Panc1 (cell line): ENCODE measurements around the gene SHISAL2B. TPM values are rescaled to one million over a fixed set of nuclear protein-coding genes. Genes with fewer than 3 reads are reported as not detected.

ENCODE experiments used
- ATAC-seq: fragments of 200-7000 bp; cut with Tn5 transposase; 2 replicates; pipeline ENCODE4 v1.9.1; 2020; ENCODE audit warnings: mild to moderate bottlenecking, moderate library complexity
- BruUV-seq: library from RNA; stranded (reverse); fragments of 400-500 nt; replicated peaks from 2 replicates; lab custom pipeline; 2021; lab: Mats Ljungman, UMichigan
- CTCF ChIA-PET: fragments of 300-600 bp; sonication (Branson Sonifier 250); formaldehyde crosslinking; loops from one replicate; lab custom pipeline; 2022; ENCODE audit warnings: antibody characterized with exemption; lab: Charles Lee
- POLR2A ChIA-PET: fragments of 300-600 bp; sonication (Branson Sonifier 250); formaldehyde crosslinking; loops from one replicate; lab custom pipeline; 2022; ENCODE audit warnings: antibody characterized with exemption; lab: Charles Lee
- DNase-seq: peaks from one replicate; pipeline ENCODE4 v3.0.0-alpha.2; 2010; ENCODE audit warnings: low read depth, low spot score
- H3K27ac ChIP-seq: 2 replicates; pipeline ENCODE4 v1.5.1; 2011; ENCODE audit warnings: mild to moderate bottlenecking, low read length, inconsistent platforms
- H3K27me3 ChIP-seq: fragments of 200-500 bp; sonication (Bioruptor generic); 2 replicates; pipeline ENCODE4 v1.6.0; 2014; ENCODE audit warnings: low read length, inconsistent platforms; ENCODE audit not compliant: control insufficient read depth, insufficient read depth
- H3K36me3 ChIP-seq: fragments of 200-500 bp; sonication (Bioruptor generic); 2 replicates; pipeline ENCODE4 v1.5.1; 2014; ENCODE audit warnings: inconsistent platforms, mild to moderate bottlenecking, low read length, moderate library complexity; ENCODE audit not compliant: control insufficient read depth, insufficient read depth
- H3K4me1 ChIP-seq: 2 replicates; pipeline ENCODE4 v1.5.1; 2011; ENCODE audit warnings: inconsistent platforms, mild to moderate bottlenecking, low read length, moderate library complexity; ENCODE audit not compliant: control insufficient read depth, insufficient read depth
- H3K4me3 ChIP-seq, 2 experiments: 2 replicates each; pipeline ENCODE4 v1.5.1; 2011 to 2012; ENCODE audit warnings: low read depth in 2 of 2, low read length in 2 of 2, mild to moderate bottlenecking in 2 of 2, inconsistent platforms in 1 of 2, moderate library complexity in 1 of 2
- H3K9me3 ChIP-seq: fragments of 200-500 bp; sonication (Bioruptor generic); 2 replicates; pipeline ENCODE4 v1.5.1; 2014; ENCODE audit warnings: low read depth, mild to moderate bottlenecking, inconsistent platforms, low read length, moderate library complexity; ENCODE audit not compliant: control insufficient read depth, insufficient read depth
- CTCF ChIP-seq: fragments of 450-650 bp; IDR thresholded peaks from 2 replicates; pipeline ENCODE4 v1.5.1; 2017; ENCODE audit warnings: mild to moderate bottlenecking
- POLR2AphosphoS5 ChIP-seq: IDR thresholded peaks from 2 replicates; pipeline ENCODE4 v1.6.1; 2012; ENCODE audit warnings: mild to moderate bottlenecking, low read depth, low read length, moderate library complexity
- REST ChIP-seq, 2 experiments: IDR thresholded peaks; 2 replicates each; pipeline ENCODE4 v1.6.1; 2011 to 2012; ENCODE audit warnings: low read depth in 2 of 2, control low read depth in 1 of 2, low read length in 1 of 2, mild to moderate bottlenecking in 1 of 2, moderate library complexity in 1 of 2; ENCODE audit not compliant: insufficient read depth in 1 of 2
- SIN3A ChIP-seq: IDR thresholded peaks from 2 replicates; pipeline ENCODE4 v1.6.1; 2012; ENCODE audit warnings: low read depth, mild to moderate bottlenecking, low read length, moderate library complexity, borderline replicate concordance; ENCODE audit not compliant: insufficient read depth
- TCF7L2 ChIP-seq: IDR thresholded peaks from 2 replicates; pipeline ENCODE4 v1.6.1; 2011; ENCODE audit warnings: mild to moderate bottlenecking, low read depth, low read length, inconsistent platforms
- in situ Hi-C: cut with HindIII; loops from 2 replicates; pipeline ENCODE4 v1.10.0; 2016; ENCODE audit warnings: low sequenced_read_pairs, low pct_unique_long_range_greater_than_20kb
- intact Hi-C: fragments of 100-400 bp; cut with micrococcal nuclease; formaldehyde crosslinking; loops from one replicate; pipeline ENCODE4 v1.10.0; 2022; ENCODE audit not compliant: unreplicated experiment
- total RNA-seq: library from RNA; stranded (reverse); gene quantifications from one replicate; pipeline ENCODE4 v1.2.1, GENCODE V29; 2021; ENCODE audit not compliant: unreplicated experiment

The SHISAL2B gene
- total RNA-seq, 1 experiment from 2014 or later: not detected

GRCh38 chr5:64758901-64759300, 68.6 kb downstream of the SHISAL2B start:
- DNase-seq (no peak), ATAC-seq (no peak)
- intact Hi-C loops (no loop called here), in situ Hi-C loops (no loop called here)
- ChIA-PET CTCF (no interaction called here), POLR2A (no interaction called here)
- TF ChIP-seq POLR2AphosphoS5 (no peak), REST (IDR thresholded peaks at IDR 0.05; ENCODE audit: insufficient read depth in 1 of 2, low read depth in 2 of 2, low read length in 1 of 2) (no peak), TCF7L2 (no peak), CTCF (no peak), SIN3A (no peak)
- Histone ChIP-seq H3K27ac (no peak overlapping the region), H3K36me3 (peaks cover 1% of the 10 kb centered on the region; the same call in 1 of the 2 replicates), H3K9me3 (no peaks in the 10 kb centered on the region), H3K4me1 (no peaks in the 10 kb centered on the region), H3K4me3 (no peak overlapping the region), H3K27me3 (no peaks in the 10 kb centered on the region)
- no TSS peak for BruUV-seq

GRCh38 chr5:64759960-64760660, 69.8 kb downstream of the SHISAL2B start:
- ATAC-seq (no peak), DNase-seq (no peak)
- intact Hi-C loops (no loop called here), in situ Hi-C loops (no loop called here)
- CTCF ChIA-PET: no interaction called here
- Histone ChIP-seq H3K4me1 (no peaks in the 10 kb centered on the region), H3K4me3 (no peak overlapping the region), H3K36me3 (peaks cover 2% of the 10 kb centered on the region; the same call in 1 of the 2 replicates), H3K27me3 (no peaks in the 10 kb centered on the region), H3K9me3 (no peaks in the 10 kb centered on the region), H3K27ac (no peak overlapping the region)
- TF ChIP-seq SIN3A: no peak
- no peak for TF ChIP-seq TCF7L2
- TF ChIP-seq REST (IDR thresholded peaks at IDR 0.05; ENCODE audit: insufficient read depth in 1 of 2, low read depth in 2 of 2, low read length in 1 of 2): no peak
- no peak for TF ChIP-seq CTCF
- no peak for TF ChIP-seq POLR2AphosphoS5
- BruUV-seq: no TSS peak
- POLR2A ChIA-PET: no interaction called here
